ENCODE results near the gene TMEM255A. TPM values are rescaled to one million over a fixed set of nuclear protein-coding genes. Genes with fewer than 3 reads are reported as not detected.

Gene TMEM255A
- total RNA-seq, 3 donors from 2014 or later = 0.49 to 3.7 (median 0.87) TPM

DNA sequence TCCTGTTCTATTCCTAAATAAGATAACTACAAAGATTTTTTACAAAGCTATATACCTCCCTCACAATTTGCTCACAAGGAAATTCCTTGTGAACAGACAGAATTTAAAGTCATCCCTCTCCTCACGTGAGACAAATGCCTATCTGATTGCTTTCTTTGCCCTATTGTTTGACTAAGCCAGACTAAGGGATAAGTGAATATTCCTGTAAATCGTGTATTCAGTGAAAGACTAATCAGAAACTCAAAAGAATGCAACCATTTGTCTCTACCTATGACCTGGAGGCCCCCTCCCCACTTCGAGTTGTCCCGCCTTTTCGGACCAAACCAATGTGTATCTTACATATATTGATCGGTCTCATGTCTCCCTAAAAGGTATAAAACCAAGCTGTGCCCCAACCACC, 76.0 kb downstream of the TMEM255A start:
- no peak for DNase-seq
- Histone ChIP-seq H3K9me3 (no peaks in the 10 kb centered on the region), H3K4me1 (ENCODE audit: low read depth) (no peaks in the 10 kb centered on the region), H3K4me3 (no peak overlapping the region), H3K36me3 (ENCODE audit: low read depth) (no peaks in the 10 kb centered on the region)
- intact Hi-C loops (cut with DNase I, micrococcal nuclease) = no loop called here
- ATAC-seq = no peak
- TF ChIP-seq CTCF (IDR thresholded peaks at IDR 0.05) = no peak

DNA sequence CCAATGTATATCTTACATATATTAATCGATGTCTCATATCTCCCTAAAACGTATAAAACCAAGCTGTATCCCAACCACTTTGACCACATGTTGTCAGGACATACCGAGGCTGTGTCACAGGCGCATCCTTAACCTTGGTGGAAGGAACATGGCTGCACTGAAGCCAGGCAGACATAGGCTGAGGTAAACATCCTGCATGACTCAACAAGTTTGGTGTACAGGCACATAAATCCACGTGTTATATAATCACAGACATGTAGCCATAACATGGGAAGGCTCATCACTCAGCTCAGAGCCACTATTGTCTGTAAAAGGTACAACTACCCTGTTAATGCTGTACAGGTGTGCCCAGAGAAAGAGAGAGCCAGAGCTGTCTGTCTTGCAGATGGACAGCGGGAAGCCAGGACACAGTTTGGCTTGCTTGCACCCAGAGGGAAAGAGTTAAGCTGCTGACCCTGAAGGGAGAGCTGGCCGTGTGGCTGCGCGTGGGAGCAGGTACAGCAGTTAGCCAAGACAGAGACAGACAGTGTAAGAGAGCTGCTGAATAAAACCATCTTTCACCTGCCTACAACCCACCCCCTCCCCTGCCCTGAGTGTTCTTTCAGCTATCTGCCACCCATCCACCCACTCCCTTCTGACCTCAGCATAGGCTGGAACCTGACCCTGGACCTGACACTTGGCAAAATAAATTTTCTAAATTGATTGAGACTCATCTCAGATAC, 82.9 kb downstream of the TMEM255A start:
- intact Hi-C loops (cut with DNase I, micrococcal nuclease) = no loop called here
- no peak for ATAC-seq
- H3K36me3 ChIP-seq (ENCODE audit: low read depth) = no peaks in the 10 kb centered on the region
- no peak for DNase-seq
- no peaks in the 10 kb centered on the region for H3K4me1 ChIP-seq (ENCODE audit: low read depth)
- no peak for TF ChIP-seq CTCF (IDR thresholded peaks at IDR 0.05)
- H3K9me3 ChIP-seq = no peaks in the 10 kb centered on the region
- H3K4me3 ChIP-seq = no peak overlapping the region

DNA sequence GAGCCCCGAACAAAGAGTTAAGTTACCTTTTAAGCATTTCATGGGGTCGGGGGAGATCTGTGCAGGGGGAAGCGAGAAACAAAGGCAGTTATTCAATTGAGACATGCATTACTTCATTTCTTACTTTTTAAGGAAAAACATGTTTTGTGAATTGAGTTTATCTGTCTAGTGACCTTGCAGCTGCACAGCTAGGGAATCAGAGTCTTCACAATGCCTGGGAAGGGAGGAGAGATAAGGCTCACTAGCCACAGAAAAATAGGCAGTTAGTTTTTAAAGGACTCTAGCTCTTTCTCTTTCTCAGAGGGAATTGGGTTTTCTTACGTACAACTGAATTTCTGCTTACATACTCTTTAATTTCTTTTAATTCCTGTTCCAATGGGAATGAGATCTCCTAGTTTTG, 86.9 kb downstream of the TMEM255A start:
- H3K9me3 ChIP-seq = no peaks in the 10 kb centered on the region
- DNase-seq (no peak), ATAC-seq (no peak)
- intact Hi-C loops (cut with DNase I, micrococcal nuclease) = no loop called here
- H3K4me3 ChIP-seq = no peak overlapping the region
- H3K36me3 ChIP-seq (ENCODE audit: low read depth) = no peaks in the 10 kb centered on the region
- H3K4me1 ChIP-seq (ENCODE audit: low read depth) = no peaks in the 10 kb centered on the region
- TF ChIP-seq CTCF (IDR thresholded peaks at IDR 0.05) = no peak

DNA sequence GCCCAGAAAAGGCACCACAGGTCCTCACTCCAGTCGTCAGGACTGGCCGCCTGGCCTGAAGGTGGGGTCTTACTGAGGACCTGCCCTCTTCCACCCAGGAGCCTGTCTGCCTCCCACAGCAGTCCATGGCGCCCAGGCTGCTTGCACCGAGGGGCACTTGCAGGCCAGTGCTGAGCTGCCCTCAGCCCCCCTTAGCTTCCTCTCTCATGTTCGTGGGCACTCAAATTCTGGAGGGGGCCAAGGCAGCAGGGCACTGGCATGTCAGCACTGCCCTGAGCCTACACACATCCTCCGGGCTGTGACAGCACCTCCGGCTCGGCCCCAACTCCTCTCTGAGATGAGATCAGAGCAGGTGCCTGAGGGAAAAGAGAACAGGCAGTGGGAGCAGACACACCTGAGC, 87.9 kb downstream of the TMEM255A start:
- Histone ChIP-seq H3K36me3 (ENCODE audit: low read depth) (no peaks in the 10 kb centered on the region), H3K4me3 (no peak overlapping the region), H3K9me3 (no peaks in the 10 kb centered on the region), H3K4me1 (ENCODE audit: low read depth) (no peaks in the 10 kb centered on the region)
- DNase-seq (no peak), ATAC-seq (no peak)
- intact Hi-C loops (cut with DNase I, micrococcal nuclease) = no loop called here
- no peak for TF ChIP-seq CTCF (IDR thresholded peaks at IDR 0.05)

DNA sequence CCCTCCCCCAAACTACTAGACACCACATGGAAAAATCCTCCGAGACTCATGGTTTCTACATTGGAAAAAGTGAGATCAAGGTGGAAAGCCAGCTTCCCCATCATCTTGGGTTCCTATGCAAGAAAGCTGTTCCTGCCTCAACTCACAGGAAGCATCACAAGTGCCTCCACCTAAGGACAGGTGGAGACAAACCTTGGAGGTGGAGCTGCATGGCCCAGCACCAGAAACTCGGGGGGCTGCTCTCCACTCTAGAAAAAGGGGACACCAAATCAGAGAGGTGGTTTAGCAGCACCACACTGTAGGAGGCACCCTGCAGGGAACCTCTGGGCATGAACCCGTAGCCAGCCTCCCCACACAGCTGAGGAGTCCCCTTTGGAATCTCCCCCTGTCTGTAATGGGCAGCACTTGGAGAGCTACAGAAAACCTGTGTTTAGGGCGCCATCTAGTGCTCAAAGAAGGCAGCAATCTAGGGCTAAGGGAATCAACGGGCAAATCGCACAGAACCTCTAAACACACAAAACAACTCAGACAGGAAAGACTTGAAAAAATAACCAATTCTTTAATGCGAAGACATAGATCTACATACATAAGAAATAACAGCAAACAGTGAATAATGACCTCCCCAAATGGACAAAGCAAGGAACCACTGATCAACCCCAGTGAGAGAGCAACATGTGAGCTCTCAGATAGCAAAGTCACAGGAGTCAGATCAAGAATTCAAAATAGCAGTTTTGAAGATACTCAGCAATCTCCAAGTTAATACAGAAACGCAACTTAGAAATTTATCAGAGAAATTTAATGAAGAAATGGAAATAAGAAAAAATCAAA, 97.6 kb downstream of the TMEM255A start:
- intact Hi-C loops (cut with DNase I, micrococcal nuclease) = no loop called here
- ATAC-seq (peak; percentile 75), DNase-seq (peak in 2 of 3 donors; percentile 17 to 77)
- TF ChIP-seq CTCF (IDR thresholded peaks at IDR 0.05) = peak; percentile 35
- H3K9me3 ChIP-seq = no peaks in the 10 kb centered on the region
- no peak overlapping the region for H3K4me3 ChIP-seq
- H3K36me3 ChIP-seq (ENCODE audit: low read depth) = no peaks in the 10 kb centered on the region
- H3K4me1 ChIP-seq (ENCODE audit: low read depth) = no peaks in the 10 kb centered on the region

Other genes starting within 250 kb of the TMEM255A start
- not detected for gene RHOXF2B, start 233.8 kb downstream of the TMEM255A start, total RNA-seq
- under 1 TPM in 1 of 3 donors, not detected in 2; 0.66 TPM for gene RHOXF1, start 195.5 kb downstream of the TMEM255A start, total RNA-seq
- not detected for gene RHOXF2, start 152.8 kb downstream of the TMEM255A start, total RNA-seq
- 10 to 100 TPM; 10.2 to 12.5 (median 12.0) TPM for gene ZBTB33, start 60.6 kb downstream of the TMEM255A start, total RNA-seq
- gene ATP1B4, start 50.6 kb upstream of the TMEM255A start, total RNA-seq = not detected
- 10 to 100 TPM; 75.1 to 90.0 (median 79.0) TPM for gene LAMP2, start 157.8 kb upstream of the TMEM255A start, total RNA-seq
- 10 to 100 TPM; 27.4 to 47.1 (median 34.1) TPM for gene CUL4B, start 249.5 kb upstream of the TMEM255A start, total RNA-seq

Data from mucosa of descending colon (tissue), 3 donors.